Nephron progenitor cell (in vitro differentiated cells): Measurements from ENCODE around the gene SRP68.

Source experiments
- DNase-seq: peaks from one replicate; pipeline ENCODE4 v3.0.0; 2021
- H3K27ac Mint-ChIP-seq: 2 replicates; pipeline ENCODE4 v1.8.0; 2021; ENCODE audit warnings: mild to moderate bottlenecking, moderate library complexity, mixed read lengths
- H3K27me3 Mint-ChIP-seq: 2 replicates; pipeline ENCODE4 v1.8.0; 2021; ENCODE audit warnings: mild to moderate bottlenecking, low read depth, mixed read lengths; ENCODE audit not compliant: poor library complexity
- H3K36me3 Mint-ChIP-seq: 2 replicates; pipeline ENCODE4 v1.8.0; 2021; ENCODE audit warnings: low read depth, mixed read lengths
- H3K4me1 Mint-ChIP-seq: 2 replicates; pipeline ENCODE4 v1.8.0; 2021; ENCODE audit warnings: mixed read lengths
- H3K4me3 Mint-ChIP-seq: 2 replicates; pipeline ENCODE4 v1.8.0; 2021; ENCODE audit warnings: mild to moderate bottlenecking, moderate library complexity, mixed read lengths
- H3K9me3 Mint-ChIP-seq: 2 replicates; pipeline ENCODE4 v1.8.0; 2021; ENCODE audit warnings: mild to moderate bottlenecking, moderate library complexity, mixed read lengths
- CTCF ChIP-seq: fragments of 200-600 bp; sonication (generic); IDR thresholded peaks from 2 replicates; pipeline ENCODE4 v1.5.0; 2021; ENCODE audit warnings: antibody characterized with exemption

Gene SRP68

DNA sequence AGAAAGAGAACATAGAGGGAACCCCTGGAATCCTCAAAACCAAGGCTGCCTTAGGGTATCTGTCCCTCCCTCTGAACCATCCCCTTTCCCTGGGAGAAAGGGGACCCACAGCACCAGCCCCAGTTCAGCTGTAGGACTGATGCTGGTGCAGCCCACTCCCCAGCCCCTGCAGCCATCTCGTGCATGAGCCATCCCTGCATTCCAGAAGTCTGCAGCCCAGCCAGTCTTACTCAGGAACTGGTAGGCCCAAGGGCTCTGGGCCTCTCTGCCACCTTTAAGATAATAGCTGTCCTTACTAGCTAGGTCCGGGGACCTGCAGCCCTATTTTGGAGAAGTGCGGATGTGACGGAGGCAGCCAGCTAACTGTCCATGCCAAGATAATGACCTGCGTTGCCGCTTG lies 39.2 kb downstream of the SRP68 start:
- Mint-ChIP-seq H3K4me1 (peaks cover 51% of the 10 kb centered on the region), H3K9me3 (peaks cover 6% of the 10 kb centered on the region), H3K36me3 (peaks cover 3% of the 10 kb centered on the region), H3K4me3 (no peak overlapping the region), H3K27ac (peak overlapping the region; percentile 10), H3K27me3 (peaks cover 12% of the 10 kb centered on the region)
- DNase-seq: no peak
- no peak for TF ChIP-seq CTCF

GRCh38 chr17:76032780-76033108 lies 39.6 kb downstream of the SRP68 start:
- Mint-ChIP-seq H3K9me3 (peaks cover 6% of the 10 kb centered on the region), H3K4me3 (no peak overlapping the region), H3K4me1 (peaks cover 49% of the 10 kb centered on the region), H3K27me3 (peaks cover 12% of the 10 kb centered on the region), H3K36me3 (no peaks in the 10 kb centered on the region), H3K27ac (no peak overlapping the region)
- DNase-seq: no peak
- TF ChIP-seq CTCF: no peak

DNA sequence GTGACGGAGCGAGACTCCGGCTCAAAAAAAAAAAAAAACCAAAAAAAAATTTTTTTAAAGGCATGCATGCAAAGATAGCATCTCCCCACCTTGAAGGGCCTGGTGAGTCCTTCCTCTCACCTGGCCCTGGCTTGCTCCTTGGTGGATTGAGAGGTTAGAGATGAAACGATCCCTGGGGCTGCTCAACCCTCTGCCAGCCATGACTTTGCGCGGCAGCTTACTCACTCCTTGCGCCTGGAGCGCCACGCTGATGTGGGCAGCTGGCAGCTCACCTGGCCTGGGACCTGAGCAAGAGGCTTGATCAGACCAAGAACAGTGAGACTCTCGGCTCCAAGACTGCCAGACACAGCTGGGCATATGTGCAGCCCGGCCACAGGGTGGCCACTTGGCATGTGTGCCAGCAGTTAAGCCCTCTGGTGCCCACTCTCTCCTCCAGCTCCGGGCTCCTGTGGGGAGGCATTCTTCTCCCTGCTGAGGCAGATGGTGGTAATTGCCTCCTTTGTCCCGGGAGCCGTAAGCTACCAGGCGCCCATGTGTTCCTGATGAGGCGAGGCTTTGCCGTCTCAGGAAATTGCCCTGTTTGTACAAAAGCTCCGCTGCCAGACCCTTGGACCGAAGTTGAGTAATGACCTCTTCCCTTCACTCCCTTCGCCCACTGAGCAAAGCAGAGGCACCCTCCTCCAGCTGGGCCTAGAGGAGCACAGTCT lies 40.1 kb downstream of the SRP68 start:
- TF ChIP-seq CTCF: no peak
- no peak overlapping the region for H3K4me3 Mint-ChIP-seq
- H3K4me1 Mint-ChIP-seq: peaks cover 48% of the 10 kb centered on the region
- peaks cover 6% of the 10 kb centered on the region for H3K9me3 Mint-ChIP-seq
- no peak overlapping the region for H3K27ac Mint-ChIP-seq
- H3K36me3 Mint-ChIP-seq: no peaks in the 10 kb centered on the region
- peaks cover 12% of the 10 kb centered on the region for H3K27me3 Mint-ChIP-seq
- no peak for DNase-seq

GRCh38 chr17:76027159-76027839 lies 45.0 kb downstream of the SRP68 start, which contains the start of gene EVPL:
Gene EVPL (minus strand): TSS chr17:76027306. CDS start chr17:76027198, 108 bp downstream.
- H3K4me1 Mint-ChIP-seq: peaks cover 52% of the 10 kb centered on the region
- no peak for TF ChIP-seq CTCF
- no peaks in the 10 kb centered on the region for H3K9me3 Mint-ChIP-seq
- no peak within 1 kb of the TSS for H3K4me3 Mint-ChIP-seq
- no peak within 1 kb of the TSS for H3K27ac Mint-ChIP-seq
- H3K36me3 Mint-ChIP-seq: no peaks in the 10 kb centered on the region
- DNase-seq: no peak
- peaks cover 9% of the 10 kb centered on the region for H3K27me3 Mint-ChIP-seq

GRCh38 chr17:76026714-76027158 lies 45.6 kb downstream of the SRP68 start:
- Mint-ChIP-seq H3K27me3 (peaks cover 9% of the 10 kb centered on the region), H3K9me3 (no peaks in the 10 kb centered on the region)
- TF ChIP-seq CTCF: no peak

More at GRCh38 chr17:76026714-76027158, 45.6 kb downstream of the SRP68 start:
- DNase-seq: no peak
- peaks cover 52% of the 10 kb centered on the region for H3K4me1 Mint-ChIP-seq
- no peak overlapping the region for H3K4me3 Mint-ChIP-seq
- no peak overlapping the region for H3K27ac Mint-ChIP-seq
- no peaks in the 10 kb centered on the region for H3K36me3 Mint-ChIP-seq
